GM12891 (cell line): ENCODE data around the gene COL1A2.

Source experiments
- DNase-seq: peaks from one replicate; pipeline ENCODE4 v3.0.0; 2011; ENCODE audit warnings: low spot score; ENCODE audit not compliant: insufficient read length
- FAIRE-seq: peaks from 2 replicates; lab custom pipeline; 2011; peaks lifted over from hg19 to GRCh38; lab: Jason Lieb, UNC
- PAX5 ChIP-seq: IDR thresholded peaks from 2 replicates; pipeline ENCODE4 v1.6.1; 2011; ENCODE audit warnings: low read length, moderate library complexity, mild to moderate bottlenecking; ENCODE audit not compliant: insufficient read depth, severe bottlenecking
- POLR2A ChIP-seq: IDR thresholded peaks from 2 replicates; pipeline ENCODE4 v1.6.1; 2011; ENCODE audit warnings: low read depth, low read length, control low read depth
- POLR2AphosphoS5 ChIP-seq: IDR thresholded peaks from 2 replicates; pipeline ENCODE4 v1.6.1; 2011; ENCODE audit warnings: low read depth, low read length, control low read depth
- POU2F2 ChIP-seq: IDR thresholded peaks from 2 replicates; pipeline ENCODE4 v1.6.1; 2011; ENCODE audit warnings: low read depth, mild to moderate bottlenecking, control low read depth, low read length, moderate library complexity
- SPI1 ChIP-seq: IDR thresholded peaks from 2 replicates; pipeline ENCODE4 v1.6.1; 2011; ENCODE audit warnings: low read depth, low read length, control low read depth
- TAF1 ChIP-seq: IDR thresholded peaks from 2 replicates; pipeline ENCODE4 v1.6.1; 2011; ENCODE audit warnings: low read depth, low read length, control low read depth

COL1A2 gene

GRCh38 chr7:94445696-94446194 lies 51.0 kb downstream of the COL1A2 start:
- DNase-seq (no peak), FAIRE-seq (no peak)
- no peak for TF ChIP-seq POLR2A
- TF ChIP-seq TAF1: no peak
- TF ChIP-seq PAX5: no peak
- TF ChIP-seq POLR2AphosphoS5: no peak
- no peak for TF ChIP-seq SPI1
- no peak for TF ChIP-seq POU2F2

- DNase-seq (no peak), FAIRE-seq (no peak)
- no peak for TF ChIP-seq POLR2A
- TF ChIP-seq SPI1: no peak
- TF ChIP-seq POLR2AphosphoS5: no peak
- no peak for TF ChIP-seq TAF1
- TF ChIP-seq POU2F2: no peak
- no peak for TF ChIP-seq PAX5
These were observed 51.6 kb downstream of the COL1A2 start for GRCh38 chr7:94446308-94446707.

GRCh38 chr7:94449151-94449725 lies 54.5 kb downstream of the COL1A2 start:
- no peak for DNase-seq
- TF ChIP-seq TAF1 (no peak), PAX5 (no peak), SPI1 (no peak), POLR2A (no peak), POU2F2 (no peak), POLR2AphosphoS5 (no peak)
- FAIRE-seq: peak; percentile 52

- FAIRE-seq (no peak), DNase-seq (no peak)
- TF ChIP-seq POU2F2 (no peak), TAF1 (no peak), PAX5 (no peak), POLR2A (no peak), POLR2AphosphoS5 (no peak), SPI1 (no peak)
These were observed 55.5 kb downstream of the COL1A2 start for GRCh38 chr7:94450044-94450697.

GRCh38 chr7:94451187-94451586 lies 56.5 kb downstream of the COL1A2 start:
- DNase-seq (no peak), FAIRE-seq (peak; percentile 57)
- no peak for TF ChIP-seq POLR2AphosphoS5
- TF ChIP-seq TAF1: no peak
- TF ChIP-seq SPI1: no peak
- no peak for TF ChIP-seq PAX5
- TF ChIP-seq POLR2A: no peak
- no peak for TF ChIP-seq POU2F2

- FAIRE-seq (no peak), DNase-seq (no peak)
- no peak for TF ChIP-seq TAF1
- no peak for TF ChIP-seq POLR2A
- no peak for TF ChIP-seq PAX5
- no peak for TF ChIP-seq SPI1
- no peak for TF ChIP-seq POLR2AphosphoS5
- TF ChIP-seq POU2F2: no peak
These were observed 57.5 kb downstream of the COL1A2 start for GRCh38 chr7:94452239-94452638.

DNA sequence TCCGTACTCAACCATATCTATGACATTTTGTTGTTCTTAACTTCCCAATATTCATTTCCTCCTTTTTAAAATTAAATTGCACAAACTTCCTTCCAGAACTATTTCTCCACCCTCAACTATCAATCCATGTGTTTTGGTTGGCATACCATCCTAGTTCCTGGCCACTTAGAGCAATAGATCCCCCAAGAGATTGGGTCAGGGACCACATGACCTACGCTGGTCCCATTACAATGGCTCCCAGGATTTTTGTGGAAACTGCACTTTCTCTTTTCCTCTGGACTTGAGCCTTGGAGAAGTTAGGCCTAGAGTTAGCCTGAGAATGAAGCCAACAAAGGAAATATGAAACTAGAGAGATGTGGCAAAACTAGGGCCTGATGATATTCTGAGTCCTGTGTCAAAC lies 59.2 kb downstream of the COL1A2 start:
- FAIRE-seq: no peak

GRCh38 chr7:94458041-94458440 lies 63.3 kb downstream of the COL1A2 start:
- no peak for TF ChIP-seq POLR2AphosphoS5
- no peak for TF ChIP-seq POLR2A
- no peak for TF ChIP-seq SPI1
- TF ChIP-seq TAF1: no peak
- TF ChIP-seq PAX5: no peak
- FAIRE-seq: no peak
- no peak for DNase-seq

More for the DNA sequence above, 59.2 kb downstream of the COL1A2 start:
- no peak for DNase-seq
- TF ChIP-seq PAX5: no peak

DNA sequence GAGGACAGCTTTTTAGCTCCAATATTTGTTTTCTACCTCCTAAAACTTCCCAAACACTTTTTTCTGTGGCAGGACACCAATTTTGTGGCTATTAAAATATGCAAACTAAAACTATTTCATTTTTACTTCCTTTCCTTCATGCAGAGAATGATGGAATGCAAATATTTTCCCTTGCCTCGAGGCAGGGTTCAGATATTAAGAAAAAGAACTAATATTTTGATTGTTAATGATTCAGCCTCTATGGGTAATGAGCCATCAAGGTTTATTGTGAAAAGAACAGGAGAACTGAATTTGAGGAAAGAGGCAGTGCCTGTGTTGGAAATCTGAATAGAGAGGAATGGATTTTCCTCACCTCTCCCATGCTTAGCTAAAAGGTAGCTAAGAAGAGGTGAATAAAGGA lies 71.8 kb downstream of the COL1A2 start:
- no peak for DNase-seq
- no peak for FAIRE-seq
- TF ChIP-seq SPI1 (no peak), PAX5 (no peak), POLR2AphosphoS5 (no peak), POU2F2 (no peak)

DNA sequence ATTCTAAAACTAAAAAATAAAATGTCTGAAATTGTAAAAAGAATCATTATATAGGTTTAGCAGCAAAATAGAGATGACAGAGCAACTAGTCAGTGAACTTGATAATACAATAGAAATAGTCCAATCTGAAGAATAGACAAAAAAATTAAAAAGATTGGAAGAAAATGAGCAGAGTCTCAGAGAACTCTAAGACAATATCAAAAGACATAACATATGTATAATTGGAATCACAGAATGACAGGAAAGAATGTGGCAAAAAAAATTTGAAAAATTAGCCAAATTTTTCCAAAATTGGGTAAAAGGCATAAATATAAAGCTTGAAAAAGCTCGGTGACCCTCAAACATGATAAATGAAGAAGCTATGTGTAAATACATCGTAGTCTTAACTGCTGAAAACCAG lies 76.9 kb downstream of the COL1A2 start:
- DNase-seq (no peak), FAIRE-seq (no peak)
- TF ChIP-seq POLR2A (no peak), POLR2AphosphoS5 (no peak), POU2F2 (no peak), PAX5 (no peak), TAF1 (no peak), SPI1 (no peak)

DNA sequence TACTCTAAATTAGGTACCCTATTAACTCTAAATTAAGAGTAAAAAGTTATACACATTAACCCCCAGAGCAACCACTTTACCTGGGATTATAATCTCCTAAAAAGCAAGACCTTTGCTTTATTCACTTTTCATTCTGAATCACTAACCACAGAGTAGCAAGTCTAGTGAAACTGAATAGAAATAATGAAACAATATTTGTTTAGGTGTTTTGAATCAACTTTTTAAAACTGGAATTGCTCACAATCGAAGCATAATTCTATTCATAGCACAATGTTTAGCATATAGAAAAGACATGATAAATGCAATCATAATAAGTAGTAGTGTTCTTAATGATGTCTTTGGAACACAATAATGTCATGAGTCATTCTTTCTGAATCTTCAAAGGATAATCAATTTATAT lies 77.9 kb downstream of the COL1A2 start:
- TF ChIP-seq POLR2AphosphoS5 (no peak), POU2F2 (no peak), TAF1 (no peak), POLR2A (no peak), SPI1 (no peak)
- no peak for FAIRE-seq
- no peak for DNase-seq
